ENCODE results near the gene ASPM.

DNA sequence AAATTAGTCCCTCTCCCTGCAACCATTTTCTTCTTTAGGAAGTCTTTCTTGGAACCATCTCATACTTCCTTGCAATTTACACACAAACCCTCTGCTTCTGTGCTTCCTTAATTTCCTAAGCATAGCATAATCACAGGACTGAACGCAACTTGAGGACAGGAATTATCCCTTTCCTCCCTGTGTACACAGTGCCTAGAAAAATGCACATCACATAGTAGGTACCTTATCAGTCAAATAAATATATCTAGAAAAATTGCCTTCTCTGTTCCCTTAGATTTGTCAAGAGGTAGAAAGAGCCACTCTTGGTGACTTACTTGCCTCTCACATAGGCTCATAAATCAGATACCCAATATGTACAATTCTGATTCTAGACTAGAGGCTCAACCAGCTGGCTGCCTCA is 4.9 kb downstream of the ASPM start:
- TF ChIP-seq FOSL1 (IDR thresholded peaks at IDR 0.05; ENCODE audit: low read depth) = no peak
- TF ChIP-seq, protein P1, sequence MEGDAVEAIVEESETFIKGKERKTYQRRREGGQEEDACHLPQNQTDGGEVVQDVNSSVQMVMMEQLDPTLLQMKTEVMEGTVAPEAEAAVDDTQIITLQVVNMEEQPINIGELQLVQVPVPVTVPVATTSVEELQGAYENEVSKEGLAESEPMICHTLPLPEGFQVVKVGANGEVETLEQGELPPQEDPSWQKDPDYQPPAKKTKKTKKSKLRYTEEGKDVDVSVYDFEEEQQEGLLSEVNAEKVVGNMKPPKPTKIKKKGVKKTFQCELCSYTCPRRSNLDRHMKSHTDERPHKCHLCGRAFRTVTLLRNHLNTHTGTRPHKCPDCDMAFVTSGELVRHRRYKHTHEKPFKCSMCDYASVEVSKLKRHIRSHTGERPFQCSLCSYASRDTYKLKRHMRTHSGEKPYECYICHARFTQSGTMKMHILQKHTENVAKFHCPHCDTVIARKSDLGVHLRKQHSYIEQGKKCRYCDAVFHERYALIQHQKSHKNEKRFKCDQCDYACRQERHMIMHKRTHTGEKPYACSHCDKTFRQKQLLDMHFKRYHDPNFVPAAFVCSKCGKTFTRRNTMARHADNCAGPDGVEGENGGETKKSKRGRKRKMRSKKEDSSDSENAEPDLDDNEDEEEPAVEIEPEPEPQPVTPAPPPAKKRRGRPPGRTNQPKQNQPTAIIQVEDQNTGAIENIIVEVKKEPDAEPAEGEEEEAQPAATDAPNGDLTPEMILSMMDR (IDR thresholded peaks at IDR 0.05 in 2 of 3, conservative IDR thresholded peaks at IDR 0.05 in 1 of 3; ENCODE audit: borderline replicate concordance in 1 of 3, insufficient read depth in 1 of 3, low read depth in 2 of 3, low read length in 2 of 3) = no peak
- TF ChIP-seq YY1 (IDR thresholded peaks at IDR 0.05; ENCODE audit: extremely low read depth, insufficient replicate concordance, low read depth, low read length) = no peak
- TF ChIP-seq SP1 (IDR thresholded peaks at IDR 0.05; ENCODE audit: low read depth) = no peak
- no peak for TF ChIP-seq EZH2phosphoT487 (IDR thresholded peaks at IDR 0.05; ENCODE audit: borderline replicate concordance)
- no peak for TF ChIP-seq RAD21 (IDR thresholded peaks at IDR 0.05; ENCODE audit: low read depth)

Measured in HCT116 (cell line).